Cardiac fibroblast (primary cell): ENCODE data around the gene URAD.

ENCODE experiments used
- DNase-seq, 2 donors: peaks; one replicate each; pipeline versions ENCODE4 v3.0.0 to v3.0.0-alpha.2; 2010; ENCODE audit warnings: low read depth in 2 of 2
- H3K4me3 ChIP-seq, 2 donors: replicated peaks in 1 of 2; 1 replicate in 1 of 2; 2 replicates in 1 of 2; pipeline ENCODE4 v1.5.1; 2011; ENCODE audit warnings: low read depth in 2 of 2, low read length in 2 of 2, mild to moderate bottlenecking in 2 of 2, moderate library complexity in 1 of 2
- CTCF ChIP-seq: IDR thresholded peaks from one replicate; pipeline ENCODE4 v1.5.1; 2011; ENCODE audit warnings: low read depth, mild to moderate bottlenecking, low read length, inconsistent platforms

URAD gene

GRCh38 chr13:27975564-27976361, 12.7 kb downstream of the URAD start:
- no peak for DNase-seq
- H3K4me3 ChIP-seq, result no peak overlapping the region
- TF ChIP-seq CTCF, result no peak

GRCh38 chr13:27973961-27974662, 14.4 kb downstream of the URAD start:
- DNase-seq, result no peak
- TF ChIP-seq CTCF, result no peak
- H3K4me3 ChIP-seq, result no peak overlapping the region

- H3K4me3 ChIP-seq, result no peak overlapping the region
- no peak for DNase-seq
- no peak for TF ChIP-seq CTCF
These were observed 15.2 kb downstream of the URAD start for GRCh38 chr13:27973291-27973690.

GRCh38 chr13:27972478-27972820, 16.0 kb downstream of the URAD start:
- H3K4me3 ChIP-seq, result no peak overlapping the region
- TF ChIP-seq CTCF, result no peak
- DNase-seq, result no peak

- TF ChIP-seq CTCF, result no peak
- no peak overlapping the region for H3K4me3 ChIP-seq
- DNase-seq, result no peak
These were observed 16.6 kb downstream of the URAD start for GRCh38 chr13:27971776-27972477.

GRCh38 chr13:27971236-27971645, 17.3 kb downstream of the URAD start:
- TF ChIP-seq CTCF, result no peak
- no peak overlapping the region for H3K4me3 ChIP-seq
- no peak for DNase-seq
